T-helper 1 cell treated with Interleukin-12 subunit alpha and Interleukin-12 subunit beta and Interleukin-4 antibody, amounts not matched to agents 30 ng/mL and 1 ng/mL, for 36 hours (primary cell): ENCODE results near the gene SPO11. TPM values are rescaled to one million over a fixed set of nuclear protein-coding genes. Genes with fewer than 3 reads are reported as not detected.

Experiments used
- intact Hi-C: fragments of 100-400 bp; cut with micrococcal nuclease; formaldehyde crosslinking; loops from one replicate; pipeline ENCODE4 v1.15.1; 2024
- total RNA-seq: library from RNA; stranded (reverse); gene quantifications from 2 replicates; pipeline ENCODE4 v1.2.3, GENCODE V29; 2022

SPO11 gene, protein sequence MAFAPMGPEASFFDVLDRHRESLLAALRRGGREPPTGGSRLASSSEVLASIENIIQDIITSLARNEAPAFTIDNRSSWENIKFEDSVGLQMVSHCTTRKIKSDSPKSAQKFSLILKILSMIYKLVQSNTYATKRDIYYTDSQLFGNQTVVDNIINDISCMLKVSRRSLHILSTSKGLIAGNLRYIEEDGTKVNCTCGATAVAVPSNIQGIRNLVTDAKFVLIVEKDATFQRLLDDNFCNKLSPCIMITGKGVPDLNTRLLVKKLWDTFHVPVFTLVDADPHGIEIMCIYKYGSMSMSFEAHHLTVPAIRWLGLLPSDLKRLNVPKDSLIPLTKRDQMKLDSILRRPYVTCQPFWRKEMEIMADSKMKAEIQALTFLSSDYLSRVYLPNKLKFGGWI
- not detected in 2 replicates for total RNA-seq

DNA sequence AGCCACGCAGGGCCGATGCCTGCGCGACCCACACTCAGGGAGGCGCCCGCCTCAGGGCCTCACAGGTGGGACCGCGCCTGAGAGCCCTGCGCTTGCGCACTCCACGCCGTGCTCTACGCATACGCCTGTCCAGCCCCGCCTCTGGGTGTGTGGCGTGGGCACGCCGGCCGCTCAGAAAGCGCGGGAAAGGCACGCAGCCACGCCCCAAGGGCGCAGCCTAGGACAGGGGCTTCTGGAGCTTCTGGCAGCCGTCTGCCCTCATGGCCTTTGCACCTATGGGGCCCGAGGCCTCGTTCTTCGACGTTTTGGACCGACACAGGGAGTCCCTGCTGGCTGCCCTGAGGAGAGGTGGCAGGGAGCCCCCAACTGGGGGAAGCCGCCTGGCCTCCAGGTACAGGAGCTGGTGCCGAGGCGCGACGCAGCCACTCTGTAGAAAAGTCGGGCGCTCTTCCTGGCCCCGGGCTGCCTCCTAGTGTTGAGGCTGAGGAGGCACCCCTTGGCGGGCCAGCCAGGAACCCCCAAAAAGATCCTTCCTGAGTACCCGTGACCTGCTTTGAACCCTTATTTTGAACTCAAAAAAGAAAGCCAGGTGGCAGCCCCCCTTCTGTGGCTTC is at the start of gene SPO11:
TSS of gene SPO11 (plus strand) at position 196 of the 614 bp plus-strand sequence. CDS start at position 261, 65 bp downstream.
- intact Hi-C loops = loop anchor here (5.0 kb wide), 1 partner anchor 777 kb away; no protein-coding TSS in a partner anchor

DNA sequence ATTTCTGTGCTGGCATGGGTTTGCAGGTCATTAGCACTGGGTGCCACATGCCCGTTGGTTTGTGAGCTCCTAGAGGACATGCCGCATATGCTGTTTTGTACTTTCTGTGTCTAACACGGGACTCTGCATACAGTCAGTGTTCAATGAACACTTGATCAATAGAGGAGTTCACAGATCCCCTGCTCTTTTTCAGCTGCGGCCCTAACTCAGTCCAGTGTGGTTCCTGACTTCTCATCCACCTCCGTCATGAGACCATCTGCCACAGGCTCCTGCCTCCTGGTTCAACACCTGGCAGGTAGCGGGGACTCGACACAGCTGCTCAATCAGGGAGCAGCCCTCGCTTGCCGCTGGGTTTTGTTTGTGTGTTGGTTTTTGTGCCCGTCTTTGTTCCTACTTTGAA is 49.4 kb upstream of the SPO11 start:
- intact Hi-C loops = no loop called here

DNA sequence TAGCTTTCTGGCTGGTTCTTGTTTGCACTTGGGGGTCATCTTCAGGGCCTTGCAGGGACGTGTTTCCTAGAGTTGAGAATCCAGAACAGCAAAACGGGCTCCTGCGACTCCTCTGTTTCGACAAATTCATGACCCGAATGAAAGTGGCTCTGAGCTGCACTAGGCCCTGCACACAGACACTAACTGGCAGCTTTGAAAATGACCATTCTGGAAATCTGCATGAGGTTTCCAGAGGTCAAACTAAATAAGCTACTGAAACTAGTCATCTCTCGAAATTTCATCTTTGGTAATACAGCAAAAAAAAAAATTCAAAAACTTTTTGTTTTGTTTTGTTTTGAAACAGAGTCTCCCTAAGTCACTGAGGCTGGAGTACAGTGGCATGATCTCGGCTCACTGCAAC is 47.7 kb upstream of the SPO11 start:
- intact Hi-C loops = no loop called here

DNA sequence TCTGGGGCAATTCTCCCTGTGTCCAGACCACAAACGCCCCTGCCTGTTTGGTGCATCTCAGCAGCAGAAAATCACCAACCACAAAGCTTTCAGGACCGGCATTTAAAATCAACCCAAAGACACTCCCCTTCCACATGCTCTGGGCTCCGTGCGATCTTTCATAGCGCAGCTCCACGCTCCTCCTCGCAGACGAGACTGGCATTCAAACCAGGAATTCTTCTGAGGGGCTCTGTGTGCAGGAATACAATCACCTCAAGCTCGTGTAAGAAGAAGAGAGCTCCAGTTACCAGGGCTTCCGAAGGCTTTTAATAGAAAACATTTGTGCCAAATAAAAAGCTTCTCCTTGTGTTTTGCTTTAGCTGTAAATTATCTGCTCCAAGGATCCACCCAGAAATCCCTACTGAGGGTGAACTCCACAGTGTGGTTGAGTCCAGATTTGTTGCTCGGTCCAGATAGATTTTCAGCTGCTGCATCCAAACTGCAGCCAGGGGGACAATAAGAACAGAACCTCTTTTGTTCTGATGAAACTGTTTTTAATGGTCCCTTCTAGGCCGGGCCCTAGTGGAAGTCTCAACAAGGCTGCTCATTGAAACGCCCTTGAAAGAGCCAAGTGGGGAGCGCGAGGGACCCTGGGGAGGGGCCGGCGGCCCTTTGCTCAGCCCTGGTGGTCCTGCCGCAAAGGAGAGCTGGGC is 46.8 kb upstream of the SPO11 start:
- intact Hi-C loops = no loop called here

DNA sequence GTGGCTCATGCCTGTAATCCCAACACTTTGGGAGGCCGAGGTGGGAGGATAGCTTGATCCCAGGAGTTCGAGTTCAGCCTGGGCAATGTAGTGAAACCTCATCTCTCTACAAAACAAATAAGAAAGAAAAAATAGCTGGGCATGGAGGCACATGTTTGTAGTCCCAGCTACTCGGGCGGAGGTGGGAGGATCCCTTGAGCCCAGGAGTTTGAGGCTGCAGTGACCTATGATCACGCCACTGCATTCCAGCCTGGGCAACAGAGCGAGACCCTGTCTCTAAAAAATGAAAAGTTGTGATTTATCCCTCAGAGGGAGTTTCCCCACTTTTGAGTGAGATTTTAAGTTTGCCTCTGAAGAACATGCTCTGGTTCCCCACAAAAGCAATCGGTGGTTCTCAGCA is 45.7 kb upstream of the SPO11 start:
- intact Hi-C loops = no loop called here

DNA sequence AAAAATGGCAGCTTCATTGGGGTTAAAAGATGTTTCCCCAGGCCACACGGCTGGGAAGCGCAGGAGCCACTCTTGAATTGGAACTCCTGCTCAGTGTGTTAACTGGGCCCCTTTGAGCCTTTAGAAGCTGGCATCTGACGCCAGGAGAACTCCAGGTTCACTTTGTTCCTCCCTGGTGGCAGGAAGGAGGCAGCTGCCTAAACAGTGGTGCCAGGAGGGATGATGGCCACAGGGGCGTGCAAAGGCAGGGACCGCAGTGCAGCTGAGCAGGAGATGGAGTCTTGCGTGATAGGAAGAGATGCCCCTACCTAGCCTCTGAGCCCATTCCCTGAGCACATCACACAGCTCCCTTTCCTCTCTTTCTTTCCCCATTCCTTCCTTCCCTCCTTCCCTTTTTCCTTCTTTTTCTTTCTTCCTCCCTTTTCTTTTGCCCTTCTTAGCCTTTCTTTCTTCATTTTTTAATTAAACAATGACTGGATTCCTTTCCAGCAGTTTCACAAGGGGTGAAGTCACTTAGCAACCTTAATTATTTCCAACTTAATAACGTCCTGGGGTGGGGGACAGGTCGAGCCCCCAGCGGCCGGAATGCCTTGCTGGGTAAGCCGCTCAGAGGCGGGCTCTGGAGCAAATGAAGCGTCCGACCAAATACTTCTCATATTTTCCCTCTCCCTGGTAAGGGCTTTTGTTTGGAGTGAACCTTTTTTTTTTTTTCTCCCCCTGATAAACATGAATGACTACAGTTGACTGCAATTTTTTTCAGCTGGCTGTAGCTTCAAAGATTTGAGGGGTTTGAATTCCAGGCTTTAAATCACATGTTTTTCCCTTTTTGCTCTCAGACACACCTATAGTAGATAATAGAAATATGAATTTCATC is 42.4 kb upstream of the SPO11 start:
- intact Hi-C loops = no loop called here

DNA sequence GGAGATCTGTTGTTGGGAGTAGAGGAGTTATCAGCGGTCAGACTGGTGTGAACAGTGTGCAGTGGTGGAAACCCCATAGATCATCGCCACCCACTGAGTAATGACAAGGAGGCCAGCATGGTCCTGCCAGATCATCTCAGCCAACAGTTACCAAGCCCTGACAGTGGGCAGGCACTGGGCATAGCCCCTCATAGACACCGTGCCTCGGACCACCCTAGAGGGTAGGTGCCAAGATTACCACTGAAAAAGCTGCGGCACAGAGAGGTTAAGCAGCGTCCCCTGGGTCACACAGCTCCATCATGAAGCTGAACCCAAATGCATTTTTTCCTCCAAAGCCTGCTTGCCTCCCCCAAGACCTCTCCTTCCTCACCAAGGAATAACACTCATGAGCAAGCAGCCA is 41.7 kb upstream of the SPO11 start:
- intact Hi-C loops = no loop called here

DNA sequence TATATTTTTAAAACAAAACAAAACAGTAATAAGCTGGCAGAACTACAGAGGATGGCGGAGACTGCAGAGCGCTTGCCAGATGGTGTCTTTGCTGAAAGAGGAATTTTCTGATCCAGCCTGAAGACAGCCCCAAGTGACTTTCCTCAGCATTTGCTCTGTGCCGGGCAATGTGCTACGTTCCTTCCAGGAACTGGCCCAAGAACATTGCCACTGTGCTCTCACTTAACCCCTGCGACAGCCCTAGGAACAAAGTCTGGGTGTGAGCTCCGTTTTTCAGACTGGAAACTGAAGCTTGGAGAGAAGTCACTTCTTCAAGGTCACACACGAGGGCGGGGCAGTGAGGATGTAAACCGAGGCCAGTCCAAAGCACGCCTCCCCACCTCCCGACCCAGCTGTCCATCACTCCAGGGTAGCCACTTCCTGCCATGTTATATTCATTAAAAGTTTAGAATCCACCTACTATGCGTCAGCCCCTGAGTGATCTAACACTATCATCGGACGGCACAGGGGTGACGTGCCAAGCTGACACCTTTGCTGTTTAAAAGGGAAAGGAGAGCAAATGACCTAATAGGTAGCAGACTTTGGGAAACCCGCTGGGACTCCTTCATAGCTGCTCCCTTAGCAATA is 40.8 kb upstream of the SPO11 start:
- intact Hi-C loops = no loop called here

DNA sequence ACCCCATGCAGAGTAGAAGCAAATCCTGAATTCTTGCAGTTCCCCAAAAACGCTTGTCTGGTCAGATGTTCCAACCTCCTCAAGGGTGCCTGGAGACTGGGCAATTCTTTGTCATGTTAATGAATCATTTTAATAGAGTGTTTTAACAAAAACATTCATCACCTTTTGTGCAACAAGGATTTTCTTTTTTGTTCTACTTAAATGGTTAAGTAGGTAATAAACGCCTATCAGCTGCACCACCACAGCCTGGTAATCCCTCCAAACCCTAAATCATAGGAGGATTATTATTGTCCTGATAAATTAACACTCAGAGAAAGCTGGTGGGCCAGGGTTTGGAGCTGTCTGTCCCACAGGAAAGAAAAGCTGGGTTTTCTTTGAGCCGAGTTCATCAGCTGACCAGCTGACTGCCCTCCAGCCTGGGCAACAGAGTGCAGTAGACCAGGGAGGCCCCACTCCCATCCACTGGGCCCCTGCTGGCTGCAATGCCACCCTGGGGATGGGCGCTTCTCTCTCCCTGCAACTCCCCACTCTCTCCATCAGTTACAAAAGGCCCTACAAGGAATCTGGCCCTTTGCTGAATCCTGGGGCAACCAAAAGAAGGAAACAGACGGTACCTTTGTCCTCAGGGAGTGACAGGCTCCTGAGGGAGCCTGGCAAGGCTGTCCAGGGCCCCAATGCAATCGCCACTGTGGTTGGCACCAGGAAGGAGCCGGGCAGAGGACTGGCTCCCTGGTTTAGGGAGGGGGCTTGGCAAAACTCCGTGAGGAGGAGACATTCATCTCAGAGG is 40.0 kb upstream of the SPO11 start:
- intact Hi-C loops = no loop called here

DNA sequence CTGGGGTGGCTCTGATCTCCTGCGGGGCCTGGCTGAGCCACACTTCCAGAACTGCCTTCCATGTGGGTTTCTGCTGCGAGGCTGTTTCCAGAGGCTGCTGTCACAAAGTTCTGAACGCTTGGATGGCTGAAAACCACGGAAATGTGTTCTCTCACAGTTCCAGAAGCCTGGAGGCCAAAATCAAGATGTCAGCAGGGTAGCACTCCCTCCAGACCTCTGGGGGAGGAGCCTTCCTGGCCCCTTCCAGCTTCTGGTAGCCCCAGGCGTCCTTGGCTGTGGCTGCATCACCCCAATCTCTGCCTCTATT is 39.5 kb upstream of the SPO11 start:
- intact Hi-C loops = no loop called here

DNA sequence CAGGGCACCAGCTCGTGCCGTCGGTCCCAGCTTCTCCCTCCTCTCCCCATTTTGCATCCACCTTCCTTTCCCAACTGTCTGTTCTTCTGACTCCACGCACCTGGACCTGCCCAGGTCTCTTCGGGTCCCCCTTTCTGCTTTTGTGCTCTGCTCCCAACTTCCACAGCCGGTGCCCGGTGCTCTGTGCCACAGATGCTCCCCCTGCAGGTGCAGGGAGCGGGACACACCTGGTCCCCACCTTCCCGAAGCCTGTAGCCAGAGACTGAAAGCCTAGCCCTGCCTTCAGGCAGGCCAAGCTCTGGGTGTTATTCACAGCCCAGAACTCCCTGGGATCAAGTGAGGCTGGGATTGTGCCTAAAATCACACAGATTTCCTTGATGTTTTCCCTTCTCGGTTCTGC is 38.6 kb upstream of the SPO11 start:
- intact Hi-C loops = no loop called here

DNA sequence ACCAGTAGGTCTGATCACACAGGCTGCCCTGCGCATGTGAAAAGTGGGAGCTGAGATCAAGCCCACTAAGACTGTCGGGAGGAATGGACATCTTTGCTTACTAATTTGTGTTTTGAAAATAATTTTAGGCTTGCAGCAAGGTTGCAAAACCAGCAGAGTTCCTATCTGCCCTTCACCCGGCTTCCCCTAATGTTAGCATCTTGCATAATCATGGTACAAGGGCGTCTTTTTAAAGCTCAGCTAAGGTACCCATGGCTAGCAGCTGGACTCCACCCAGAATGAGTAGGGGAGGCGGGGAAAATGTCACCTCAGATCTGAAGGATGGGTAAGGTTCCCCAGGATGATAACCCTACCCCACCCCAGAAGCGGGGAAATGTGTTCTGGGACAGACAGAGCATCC is 37.9 kb upstream of the SPO11 start:
- intact Hi-C loops = no loop called here

DNA sequence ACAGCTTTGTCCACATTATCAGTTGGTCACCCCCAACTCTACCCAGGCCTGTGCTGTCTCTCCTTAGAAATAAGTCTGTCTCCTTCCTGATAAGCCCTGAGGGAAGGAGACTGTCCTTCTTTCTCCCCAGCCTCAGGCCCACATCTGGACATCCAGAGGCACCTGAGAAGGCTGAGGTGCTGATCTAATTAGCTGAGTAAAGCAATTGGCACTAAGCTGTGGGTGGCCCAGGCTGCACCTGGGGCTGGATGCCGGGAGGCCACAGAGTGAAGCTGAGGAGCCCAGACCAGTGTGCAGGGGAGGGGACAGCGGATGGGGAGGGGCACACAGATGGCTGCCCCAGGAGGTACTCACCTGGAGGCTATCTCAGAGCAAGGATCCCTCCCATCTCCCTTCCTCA is 37.0 kb upstream of the SPO11 start:
- intact Hi-C loops = no loop called here

DNA sequence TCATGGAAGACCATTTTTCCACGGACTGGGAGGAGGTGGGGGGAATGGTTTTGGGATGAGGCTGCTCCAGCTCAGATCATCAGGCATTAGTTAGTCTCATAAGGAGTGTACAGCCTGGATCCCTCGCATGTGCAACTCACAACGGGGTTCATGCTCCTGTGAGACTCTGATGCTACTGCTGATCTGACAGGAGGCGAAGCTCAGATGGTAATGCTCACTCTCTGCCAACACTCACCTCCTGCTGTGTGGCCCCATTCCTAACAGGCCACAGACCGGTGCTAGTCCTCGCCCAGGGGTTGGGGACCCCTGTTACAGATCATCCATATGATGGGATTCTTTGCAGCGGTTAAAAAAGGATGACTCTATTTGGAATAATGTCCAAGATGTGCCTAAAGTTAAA is 35.6 kb upstream of the SPO11 start:
- intact Hi-C loops = no loop called here

DNA sequence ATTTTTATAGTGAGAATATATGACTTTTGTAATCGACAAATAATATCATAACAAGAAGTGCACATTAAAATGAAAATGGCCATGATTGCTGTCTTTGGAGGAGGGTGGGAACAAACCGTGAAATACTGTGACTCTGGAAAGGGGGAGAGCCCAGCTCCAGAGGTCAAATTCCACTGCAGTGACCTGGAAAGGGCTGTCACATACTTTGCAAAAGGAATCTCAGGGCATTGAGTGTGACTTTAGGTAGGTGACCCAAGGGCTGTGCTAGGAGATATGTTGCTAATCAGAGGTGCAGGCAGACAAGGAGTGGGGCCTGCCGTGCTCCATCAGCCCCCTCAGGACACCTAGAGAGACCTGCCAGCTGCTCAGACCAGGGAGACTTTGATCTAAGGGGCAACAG is 35.1 kb upstream of the SPO11 start:
- intact Hi-C loops = no loop called here

DNA sequence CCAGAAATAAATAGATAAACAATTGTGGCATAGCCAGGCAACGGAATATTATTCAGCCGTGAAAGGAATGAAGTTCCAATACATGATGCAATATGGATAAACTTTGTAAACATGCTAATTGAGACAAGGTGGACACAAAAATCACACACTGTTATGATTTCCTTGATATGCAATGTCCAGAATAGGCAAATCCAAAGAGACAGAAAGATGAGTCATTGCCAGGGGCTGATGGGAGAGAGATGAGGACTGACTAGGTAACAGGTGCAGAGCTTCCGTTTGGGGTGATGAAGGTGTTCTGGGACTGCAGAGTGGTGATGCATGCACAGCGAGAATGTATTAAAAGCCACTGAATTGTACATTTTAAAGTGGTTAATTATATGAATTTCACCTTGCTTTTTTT is 31.1 kb upstream of the SPO11 start:
- intact Hi-C loops = no loop called here

DNA sequence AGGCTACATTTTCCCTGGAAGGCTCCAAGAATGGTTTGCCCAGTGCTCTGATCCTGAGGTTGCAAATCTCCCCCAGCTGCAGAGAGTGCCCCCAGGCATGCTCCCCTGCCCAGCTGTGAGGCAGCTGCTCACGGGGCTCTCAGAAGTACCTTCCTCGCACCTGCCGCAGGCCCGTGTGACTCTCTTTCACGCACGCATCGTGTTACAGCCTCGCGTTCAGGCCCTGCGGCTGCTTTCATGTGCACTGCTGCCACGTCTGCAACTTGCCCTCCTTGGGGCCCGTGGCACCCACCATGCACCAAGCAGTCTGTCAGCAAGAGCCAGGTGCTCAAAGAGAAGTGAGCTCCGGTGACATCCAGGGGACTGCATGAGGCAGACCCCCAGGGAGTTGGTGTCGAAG is 28.6 kb upstream of the SPO11 start:
- intact Hi-C loops = no loop called here

DNA sequence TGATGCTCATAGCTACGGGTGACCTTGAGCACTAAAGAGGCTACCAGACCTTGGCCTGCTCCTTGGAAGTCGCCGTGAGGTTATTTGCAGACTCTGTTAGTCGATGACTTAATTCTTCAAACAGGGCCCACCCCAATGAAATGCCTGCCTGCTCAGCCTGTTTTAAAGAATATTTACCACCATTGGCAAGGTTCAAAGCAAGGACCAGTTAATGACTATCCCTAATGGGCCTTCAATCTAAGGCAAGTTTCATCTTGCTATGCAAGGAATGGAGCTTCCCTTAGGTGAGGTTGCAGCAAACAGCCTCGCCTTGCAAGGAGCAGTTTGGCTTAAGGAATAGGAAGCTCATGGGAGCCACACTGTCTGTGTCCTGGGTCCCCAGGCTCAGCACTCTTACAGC is 22.9 kb upstream of the SPO11 start:
- intact Hi-C loops = no loop called here

DNA sequence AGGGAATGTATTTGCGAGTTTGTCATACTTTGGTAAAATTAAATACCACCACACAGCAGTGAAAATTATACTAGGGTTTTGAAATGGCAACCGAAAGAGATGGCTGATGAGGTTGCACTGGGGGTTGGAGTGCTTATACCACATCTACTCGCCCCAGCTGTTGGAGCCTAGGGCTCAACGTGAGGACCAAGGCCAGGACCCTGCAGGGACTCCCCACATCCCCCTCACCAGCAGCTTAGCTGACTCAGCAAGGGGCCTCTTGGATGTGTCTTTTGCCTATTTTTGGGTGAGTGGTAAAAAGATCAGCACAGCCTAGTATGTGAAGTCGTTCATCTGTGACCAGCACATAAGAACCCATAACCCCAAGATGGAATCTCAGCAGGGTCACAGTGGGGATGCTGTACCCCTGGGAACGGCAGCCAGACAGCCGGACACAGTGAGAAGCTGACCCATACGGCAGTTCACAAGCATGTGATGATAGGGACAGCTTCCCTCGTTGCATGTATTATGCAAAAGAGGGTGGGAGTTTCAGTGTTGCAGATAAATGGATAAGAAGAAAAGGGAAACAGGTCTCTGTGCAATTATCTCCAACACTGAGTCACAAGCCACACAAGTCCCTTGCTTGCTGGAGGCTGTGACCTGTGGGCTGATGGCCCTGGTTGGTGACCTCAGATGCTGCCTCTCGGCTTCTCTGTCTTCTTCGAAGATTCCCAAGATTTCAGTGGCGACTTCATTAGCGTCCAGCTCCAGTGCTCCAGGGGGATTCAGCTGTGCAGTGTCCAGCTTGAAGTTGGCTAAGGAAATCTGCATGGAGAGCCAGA is 20.9 kb upstream of the SPO11 start:
- intact Hi-C loops = no loop called here
